GM12891 (cell line): Measurements from ENCODE around the gene EIF4G3.

ENCODE experiments used
- PAX5 ChIP-seq: IDR thresholded peaks from 2 replicates; pipeline ENCODE4 v1.6.1; 2011; ENCODE audit warnings: low read length, moderate library complexity, mild to moderate bottlenecking; ENCODE audit not compliant: insufficient read depth, severe bottlenecking
- POLR2A ChIP-seq: IDR thresholded peaks from 2 replicates; pipeline ENCODE4 v1.6.1; 2011; ENCODE audit warnings: low read depth, low read length, control low read depth
- POLR2AphosphoS5 ChIP-seq: IDR thresholded peaks from 2 replicates; pipeline ENCODE4 v1.6.1; 2011; ENCODE audit warnings: low read depth, low read length, control low read depth
- POU2F2 ChIP-seq: IDR thresholded peaks from 2 replicates; pipeline ENCODE4 v1.6.1; 2011; ENCODE audit warnings: low read depth, mild to moderate bottlenecking, control low read depth, low read length, moderate library complexity
- SPI1 ChIP-seq: IDR thresholded peaks from 2 replicates; pipeline ENCODE4 v1.6.1; 2011; ENCODE audit warnings: low read depth, low read length, control low read depth
- TAF1 ChIP-seq: IDR thresholded peaks from 2 replicates; pipeline ENCODE4 v1.6.1; 2011; ENCODE audit warnings: low read depth, low read length, control low read depth

DNA sequence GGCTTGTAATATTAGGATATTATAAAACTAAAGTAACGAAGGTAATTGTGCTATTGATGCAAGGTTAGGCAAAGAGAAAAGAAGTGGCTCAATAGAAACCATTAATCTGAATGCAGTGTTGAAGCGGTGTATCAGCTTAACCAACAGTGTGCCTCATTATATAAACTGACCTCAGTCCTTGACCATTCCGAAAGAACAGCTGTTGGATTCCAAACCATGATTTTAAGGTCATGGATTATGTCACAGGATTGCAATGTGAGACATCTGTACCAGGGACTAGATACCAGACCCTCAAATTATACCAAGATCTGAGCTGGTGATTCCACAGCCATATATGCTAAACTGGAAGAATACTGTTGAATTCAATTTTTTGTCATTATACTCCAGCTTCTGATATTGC, 255.4 kb downstream of the EIF4G3 start:
- TF ChIP-seq POLR2A (no peak), TAF1 (no peak), POU2F2 (no peak), POLR2AphosphoS5 (no peak), SPI1 (no peak), PAX5 (no peak)
